H54 (cell line): Measurements from ENCODE around the gene FBXW5.

ENCODE experiments used
- DNase-seq: peaks from one replicate; pipeline ENCODE4 v3.0.0; 2011; ENCODE audit warnings: low spot score, mixed read lengths; ENCODE audit not compliant: insufficient read length
- FAIRE-seq: peaks from 3 replicates; lab custom pipeline; 2011; peaks lifted over from hg19 to GRCh38; lab: Jason Lieb, UNC
- POLR2A ChIP-seq: IDR thresholded peaks from 2 replicates; pipeline ENCODE4 v1.6.1; 2011; ENCODE audit warnings: low read depth, mild to moderate bottlenecking, low read length

The FBXW5 gene

GRCh38 chr9:136900556-136900955 lies 44.0 kb downstream of the FBXW5 start:
- DNase-seq, result no peak
- FAIRE-seq, result no peak
- TF ChIP-seq POLR2A, result no peak

GRCh38 chr9:136899196-136899595 lies 45.3 kb downstream of the FBXW5 start:
- TF ChIP-seq POLR2A, result no peak
- DNase-seq (no peak), FAIRE-seq (no peak)

GRCh38 chr9:136898483-136899100 lies 45.9 kb downstream of the FBXW5 start:
- no peak for FAIRE-seq
- no peak for TF ChIP-seq POLR2A
- no peak for DNase-seq

- FAIRE-seq, result no peak
- no peak for TF ChIP-seq POLR2A
- no peak for DNase-seq
Observed at GRCh38 chr9:136896027-136896426, 48.5 kb downstream of the FBXW5 start.

GRCh38 chr9:136890661-136891060 lies 53.9 kb downstream of the FBXW5 start:
- FAIRE-seq, result no peak
- DNase-seq, result no peak
- no peak for TF ChIP-seq POLR2A
